Uterus (tissue), 2 donors: ENCODE data around the gene CRACDL.

Experiments used
- CTCF ChIP-seq, 4 experiments: fragments of 200-600 bp in 2 of 4; fragments of 450-650 bp in 2 of 4; sonication (generic) in 2 of 4; IDR thresholded peaks; one replicate each; pipeline ENCODE4 v1.5.1; 2016 to 2019; ENCODE audit warnings: antibody characterized with exemption in 4 of 4, mild to moderate bottlenecking in 2 of 4, moderate library complexity in 1 of 4
- POLR2A ChIP-seq, 2 donors: fragments of 450-650 bp; IDR thresholded peaks; one replicate each; pipeline ENCODE4 v1.6.1; 2016; ENCODE audit warnings: antibody characterized with exemption in 2 of 2, mild to moderate bottlenecking in 1 of 2, moderate library complexity in 1 of 2

GRCh38 chr2:98883780-98884211 is 52.2 kb downstream of the CRACDL start:
- TF ChIP-seq CTCF (IDR thresholded peaks at IDR 0.05) (no peak), POLR2A (IDR thresholded peaks at IDR 0.05) (no peak)
